NCI-H524 (cell line): ENCODE results near the gene PDE6H.

ENCODE experiments used
- DNase-seq, 2 experiments: peaks; one replicate each; lab custom pipeline; 2025; lab: John Stamatoyannopoulos, UW

PDE6H gene

DNA sequence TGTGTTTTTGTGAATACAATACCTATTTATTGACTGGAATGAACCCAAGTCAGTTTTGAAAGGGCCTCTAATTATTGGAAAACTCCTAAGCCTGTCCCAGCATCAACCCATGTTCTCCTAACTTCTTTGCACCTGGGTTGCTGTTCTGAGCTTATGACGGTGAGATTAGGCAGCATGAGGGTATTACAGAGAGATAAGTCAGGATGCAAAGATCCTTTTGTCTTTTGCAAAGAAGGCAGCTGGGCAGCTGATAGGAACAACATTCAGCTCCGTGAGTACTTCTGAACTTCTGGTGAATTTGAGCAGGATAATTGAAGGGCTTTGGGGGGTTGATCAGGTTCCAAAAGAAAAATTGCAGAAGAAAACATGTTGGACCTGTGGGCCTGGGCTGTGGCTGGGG, at the start of gene PDE6H:
Gene PDE6H (plus strand): TSS at position 227 of the 400 bp plus-strand sequence. CDS start 4,971 bp downstream, outside the sequence.
- peak in 1 of 2 experiments; percentile 13 for DNase-seq

DNA sequence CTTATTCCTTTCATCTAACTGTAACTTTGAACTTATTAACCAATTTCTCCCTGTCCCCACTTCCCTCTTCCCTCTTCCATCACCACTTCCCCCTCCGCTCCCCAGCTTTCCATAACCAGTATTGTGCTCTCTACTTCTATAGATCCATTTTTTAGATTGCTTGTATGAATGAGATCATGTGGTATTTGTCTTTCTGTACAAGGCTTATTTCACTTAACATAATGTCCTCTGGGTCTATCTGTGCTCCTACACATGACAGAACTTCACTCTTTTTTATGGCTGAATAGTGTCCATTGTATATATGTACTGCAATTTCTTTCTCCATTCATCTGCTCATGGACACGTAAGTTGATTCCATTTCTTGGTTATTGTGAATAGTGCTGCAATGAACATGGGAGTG, 48.9 kb upstream of the PDE6H start:
- DNase-seq, result no peak

DNA sequence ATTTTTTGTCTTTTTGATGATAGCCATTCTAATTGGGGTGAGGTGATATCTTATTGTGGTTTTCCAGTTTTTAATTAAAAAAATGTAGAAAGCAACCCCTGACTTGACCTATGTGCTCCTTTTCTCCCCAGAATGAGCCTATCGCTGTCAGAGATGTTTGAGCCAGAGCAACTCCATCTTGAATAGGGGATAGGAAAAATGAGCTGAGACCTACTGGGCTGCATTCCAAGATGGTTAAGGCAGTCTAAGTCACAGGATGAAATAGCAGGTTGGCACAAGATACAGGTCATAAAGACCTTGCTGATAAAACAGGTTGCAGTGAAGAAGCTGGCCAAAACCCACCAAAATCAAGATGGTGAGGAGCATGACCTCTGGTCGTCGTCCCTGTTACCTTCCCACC, 48.3 kb upstream of the PDE6H start:
- DNase-seq, result no peak

DNA sequence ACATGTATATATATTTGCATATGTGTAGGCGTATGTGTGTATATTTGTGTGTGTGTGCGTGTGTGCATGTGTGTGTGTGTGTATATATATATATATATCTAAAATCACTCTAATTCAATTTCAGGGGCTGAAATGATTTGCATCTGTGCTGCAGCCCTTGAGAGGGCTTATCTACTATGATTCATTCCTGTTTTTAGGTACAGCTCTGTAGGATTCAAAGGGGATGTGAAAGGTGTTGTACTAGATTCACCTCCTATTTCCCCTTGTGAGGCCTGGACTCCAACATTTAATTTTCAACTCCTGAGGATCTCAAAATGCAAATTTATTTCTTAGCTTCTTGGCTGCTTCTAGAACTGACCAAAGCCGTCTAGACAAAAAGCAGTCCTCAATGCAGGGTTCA, 45.6 kb upstream of the PDE6H start:
- DNase-seq, result no peak

DNA sequence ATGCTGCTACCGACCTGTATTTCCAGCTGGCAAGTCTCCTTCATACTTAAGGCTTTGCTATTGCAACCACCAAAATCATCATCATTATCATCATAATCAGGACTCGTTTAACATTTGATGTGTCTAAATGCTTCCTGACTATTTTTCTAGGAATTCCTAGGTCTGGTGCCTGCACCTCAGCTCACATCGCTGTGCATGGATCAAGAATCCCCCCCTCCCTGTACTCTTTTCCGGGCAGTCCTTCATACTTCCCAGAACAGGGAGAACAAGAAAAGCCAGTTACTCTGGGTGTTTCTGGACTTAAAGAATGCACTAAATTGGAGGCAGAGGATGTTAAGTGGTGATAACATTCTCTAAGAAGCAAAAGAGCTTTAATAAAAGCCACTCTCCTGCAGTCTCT, 43.9 kb upstream of the PDE6H start:
- DNase-seq, result no peak

DNA sequence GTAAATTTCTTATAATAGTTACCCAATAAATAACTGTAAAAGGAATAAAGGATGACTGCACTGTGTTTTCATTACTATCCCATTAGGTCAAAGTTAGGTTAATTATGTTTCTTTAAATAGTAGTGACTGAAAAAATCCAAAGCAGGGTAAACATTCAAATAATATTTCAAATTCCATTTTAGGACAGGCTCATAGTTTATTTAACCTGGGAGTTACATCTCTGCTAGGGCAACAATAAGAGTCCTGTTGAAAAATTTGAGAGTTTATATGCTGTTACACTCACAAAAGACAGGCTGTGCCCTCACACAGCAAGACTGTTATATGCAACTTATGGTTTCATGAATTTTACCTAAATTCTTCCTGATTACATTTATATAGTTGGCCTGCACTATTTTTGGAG, 42.5 kb upstream of the PDE6H start:
- no peak for DNase-seq

DNA sequence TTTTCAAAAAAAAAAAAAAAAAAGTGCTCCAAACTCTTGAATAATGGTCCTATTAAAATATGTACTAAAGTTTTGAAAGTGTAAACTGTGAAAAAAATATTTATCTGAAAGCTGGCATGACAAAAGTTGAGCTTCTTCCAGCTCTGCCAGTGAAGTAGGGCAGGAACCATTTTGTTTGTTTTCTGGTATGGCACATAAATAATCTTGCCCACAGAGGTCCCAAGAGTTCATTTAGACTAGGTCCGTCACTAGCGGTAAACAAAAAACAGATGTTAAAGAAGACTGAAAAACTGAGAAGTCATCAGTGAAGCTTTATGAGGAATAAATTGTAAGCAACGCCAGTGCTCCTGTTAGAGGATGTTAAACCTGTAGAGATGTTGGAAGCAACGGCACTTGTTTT, 41.5 kb upstream of the PDE6H start:
- no peak for DNase-seq

DNA sequence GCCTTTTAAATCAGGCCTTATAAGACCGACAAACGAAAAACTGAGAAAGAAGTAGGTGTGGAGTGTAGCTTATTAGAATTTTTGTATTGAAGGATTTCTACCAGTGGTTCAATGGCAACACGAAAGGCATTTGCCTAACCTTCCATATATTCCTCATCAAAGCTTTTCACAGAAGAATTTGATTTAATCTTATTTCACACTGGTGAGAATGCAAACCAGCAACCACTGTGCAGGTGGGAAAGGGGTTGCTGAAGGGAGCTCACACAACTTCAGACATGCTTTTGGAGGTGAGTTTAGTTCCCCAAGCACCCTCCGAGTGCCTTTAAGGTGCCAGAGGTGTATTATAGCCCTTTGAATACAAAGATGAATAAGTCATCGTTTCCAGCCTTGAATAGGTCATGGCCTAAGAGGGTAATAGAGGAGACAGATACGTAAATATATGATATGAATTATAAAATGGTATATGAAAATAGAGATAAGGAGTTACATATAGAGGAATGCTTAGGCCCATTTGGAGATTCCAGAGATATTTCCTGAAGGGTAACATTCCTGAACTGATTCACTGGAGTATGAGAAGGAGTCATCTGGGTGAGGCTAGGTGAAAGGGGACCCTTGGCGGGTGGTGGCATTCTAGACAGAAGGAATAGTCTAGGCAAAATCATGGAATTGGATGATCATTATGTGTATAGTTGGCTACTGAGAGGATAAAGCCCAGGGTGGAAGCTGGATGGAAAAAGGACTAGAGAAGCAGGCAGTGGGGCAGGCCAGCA, 40.9 kb upstream of the PDE6H start:
- no peak for DNase-seq

DNA sequence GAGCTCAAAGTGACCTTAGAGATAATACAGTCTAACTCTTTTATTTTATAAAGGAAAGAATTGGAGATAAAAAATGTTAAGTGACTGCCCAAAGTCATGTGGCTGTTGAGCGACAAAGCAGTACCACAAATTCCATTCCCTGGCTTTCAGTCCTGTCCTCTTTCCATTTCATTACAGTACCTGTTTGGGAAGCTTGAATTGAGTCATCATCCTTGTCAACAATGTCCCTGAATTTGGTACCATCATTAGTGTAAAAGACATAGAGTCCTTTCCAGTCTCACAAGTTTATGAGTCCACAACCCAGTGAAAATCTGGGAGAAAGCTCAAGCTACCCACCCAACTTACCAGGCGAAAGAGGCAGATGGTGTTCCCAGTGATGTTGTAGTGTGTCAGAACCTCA, 38.3 kb upstream of the PDE6H start:
- DNase-seq, result no peak

DNA sequence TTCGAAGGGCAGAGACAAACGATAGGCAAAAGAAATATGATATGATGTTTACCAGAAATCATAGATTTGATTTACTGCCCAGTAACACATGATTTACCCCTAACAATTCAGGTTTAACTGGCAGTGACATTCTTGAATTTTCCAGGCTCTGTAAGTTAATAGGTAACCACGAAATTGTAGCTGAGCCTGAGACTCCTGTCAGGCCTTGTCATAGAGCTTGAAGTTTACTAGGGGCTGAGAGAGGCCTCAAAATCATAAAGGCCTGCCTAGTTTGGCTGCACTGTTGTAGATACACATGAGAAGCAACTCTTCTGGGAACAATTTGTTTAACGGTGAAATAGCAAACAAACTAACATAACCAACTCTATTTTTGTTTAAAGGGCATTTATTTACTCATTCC, 37.8 kb upstream of the PDE6H start:
- no peak for DNase-seq

DNA sequence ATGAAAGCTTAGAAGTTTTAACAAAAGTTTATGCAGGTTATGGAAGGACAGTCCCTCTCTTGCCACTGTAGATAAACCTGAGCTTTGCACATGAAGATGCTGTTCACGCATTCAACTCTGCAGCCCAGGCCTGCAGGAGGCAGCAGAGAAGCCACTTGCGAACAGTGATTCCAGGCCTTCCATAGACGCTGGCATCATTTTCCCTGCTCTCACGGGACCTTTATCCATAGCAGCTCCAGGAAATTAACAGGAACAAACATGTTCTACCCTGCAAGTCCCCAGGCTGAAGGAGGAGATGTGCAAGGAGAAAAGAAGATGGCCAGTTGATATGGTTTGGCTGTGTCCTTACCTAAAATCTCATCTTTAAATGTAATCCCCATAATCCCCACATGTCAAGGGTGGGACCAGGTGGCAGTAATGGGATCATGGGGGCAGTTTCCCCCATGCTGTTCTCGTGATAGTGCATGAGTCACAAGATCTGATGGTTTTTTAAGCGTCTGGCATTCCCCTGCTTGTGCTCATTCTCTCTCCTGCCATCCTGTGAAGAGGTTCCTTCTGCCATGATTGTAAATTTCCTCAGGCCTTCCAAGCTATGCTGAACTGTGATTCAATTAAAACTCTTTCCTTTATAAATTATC, 36.5 kb upstream of the PDE6H start:
- peak; percentile 81 to 88 for DNase-seq

DNA sequence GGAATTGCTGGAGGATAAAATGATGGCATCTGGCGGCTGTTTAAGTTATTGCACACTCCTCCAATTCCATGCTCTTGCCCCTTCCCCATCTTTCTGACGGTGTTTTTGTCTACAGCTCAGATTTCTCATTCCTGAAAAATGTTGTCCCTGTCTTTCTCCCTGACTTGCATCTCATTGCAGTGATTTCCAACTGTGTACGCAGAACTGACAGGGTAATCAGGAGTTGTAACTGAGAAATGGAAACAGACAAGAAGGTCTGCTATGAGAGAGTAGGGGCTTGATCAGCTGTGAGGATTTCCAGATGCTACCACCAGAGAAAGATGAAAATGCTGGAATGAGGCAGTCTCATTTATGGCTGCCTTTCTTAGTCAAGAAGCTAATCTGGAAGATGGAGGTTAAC, 35.8 kb upstream of the PDE6H start:
- DNase-seq, result peak; percentile 40 to 56

DNA sequence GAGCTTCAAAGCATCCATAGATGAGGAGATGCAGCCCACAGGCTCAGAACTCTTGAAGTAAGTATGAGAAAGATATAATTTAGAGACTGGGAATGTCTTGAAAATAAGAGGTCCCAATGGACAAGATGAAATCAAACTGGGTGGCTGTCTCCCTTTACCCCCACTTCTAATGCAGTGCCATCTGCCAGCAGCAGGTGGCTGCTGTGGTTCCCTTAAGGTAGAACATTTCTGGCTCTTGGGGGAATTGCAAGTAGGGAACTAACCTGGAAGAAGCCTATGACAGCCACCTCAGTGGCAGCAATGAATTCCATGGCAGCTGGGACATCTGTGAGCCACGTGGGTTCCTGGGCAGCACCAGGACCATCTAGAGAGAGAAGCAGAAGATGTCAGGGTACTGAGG, 35.2 kb upstream of the PDE6H start:
- peak; percentile 30 to 78 for DNase-seq

DNA sequence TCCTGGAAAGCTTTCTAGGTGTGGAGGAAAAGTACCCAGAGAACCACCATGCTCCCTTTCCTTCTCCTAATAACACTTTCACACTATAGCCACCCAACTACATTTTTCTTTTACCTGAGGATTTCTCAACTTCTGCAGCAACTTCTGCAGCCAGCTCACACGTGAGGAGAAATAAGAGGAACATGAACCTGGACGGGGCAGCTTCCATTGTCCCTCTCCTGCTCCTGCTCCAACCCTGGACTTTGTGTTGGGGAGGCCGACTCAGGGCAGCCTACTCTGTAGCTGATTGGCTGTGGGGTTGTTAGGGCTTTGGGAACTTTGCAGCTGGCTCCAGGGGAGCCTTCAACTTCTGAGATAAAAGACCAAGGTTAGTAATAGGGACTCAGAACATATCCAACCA, 34.5 kb upstream of the PDE6H start, which contains the start of gene ERP27:
Gene ERP27 (minus strand): TSS at position 237 of the 400 bp plus-strand sequence. CDS start 29 bp downstream, at position 208.
- no peak for DNase-seq

DNA sequence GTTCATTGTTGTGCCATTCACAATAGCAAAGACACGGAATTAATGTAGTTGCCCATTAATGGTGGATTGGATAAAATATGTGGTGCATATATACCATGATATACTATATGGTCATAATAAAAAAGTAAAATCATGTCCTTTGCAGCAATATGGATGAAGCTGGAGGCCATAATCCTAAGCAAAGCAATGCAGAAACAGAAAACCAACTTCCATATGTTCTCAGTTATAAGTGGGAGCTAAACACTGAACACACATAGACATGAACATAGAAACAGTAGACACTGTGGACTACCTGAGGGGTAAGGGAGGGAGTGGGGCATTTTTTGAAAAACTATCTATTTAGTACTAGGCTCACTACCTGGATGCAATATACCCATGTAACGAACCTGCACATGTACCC, 31.5 kb upstream of the PDE6H start:
- no peak for DNase-seq

DNA sequence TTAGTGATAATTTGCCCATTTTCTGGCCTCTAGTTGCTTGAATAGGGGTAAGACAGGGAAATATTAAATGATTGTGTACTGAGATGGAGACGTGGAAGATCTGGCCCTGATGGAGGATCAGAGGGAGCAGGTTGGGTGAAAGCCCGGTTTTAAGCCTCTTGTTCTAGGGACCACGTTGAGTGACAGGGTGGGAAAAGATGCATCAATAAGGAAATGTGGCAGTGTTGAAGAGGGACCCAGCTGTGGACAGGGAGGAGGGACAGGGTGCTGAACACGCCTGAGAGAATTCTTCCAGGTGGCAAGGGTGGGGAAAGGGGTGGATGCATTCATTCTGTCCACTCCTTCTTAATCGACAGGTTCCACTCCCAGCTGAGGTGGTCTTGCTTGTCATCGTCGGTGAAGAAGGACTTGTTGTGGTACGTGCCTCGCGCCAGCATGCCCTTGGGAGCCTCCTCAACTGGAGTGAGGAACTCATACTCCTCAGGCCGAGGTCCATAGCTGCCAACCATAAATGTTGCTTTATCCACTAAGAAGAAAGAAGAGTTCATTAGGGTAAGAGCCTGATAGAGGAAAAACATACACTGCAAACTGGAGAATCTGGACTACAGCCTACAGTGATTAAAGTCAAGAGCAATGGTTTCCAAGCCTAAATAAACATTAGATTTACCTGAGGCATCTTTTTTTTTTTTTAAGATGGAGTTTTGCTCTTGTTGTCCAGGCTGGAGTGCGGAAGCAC, 30.5 kb upstream of the PDE6H start:
- DNase-seq, result no peak

DNA sequence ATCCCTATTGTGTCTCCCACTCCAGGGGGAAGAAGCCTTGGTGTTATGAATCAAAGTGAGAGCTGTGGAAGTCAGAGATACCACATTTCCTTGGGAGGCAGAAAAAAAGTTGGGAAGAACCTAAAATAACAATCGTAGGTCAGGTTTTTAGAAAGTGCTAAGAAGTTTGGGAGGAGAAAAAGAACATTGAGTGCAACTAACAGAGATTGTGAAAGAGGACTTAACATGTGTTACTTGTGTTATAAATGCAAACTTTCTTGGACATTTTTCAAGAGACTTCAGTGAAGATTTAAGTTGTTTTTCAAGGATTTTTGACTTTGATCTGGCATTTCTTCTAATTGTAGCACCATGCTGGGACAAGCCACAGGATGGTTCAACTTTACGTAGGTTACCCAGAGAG, 26.7 kb upstream of the PDE6H start:
- DNase-seq, result no peak

DNA sequence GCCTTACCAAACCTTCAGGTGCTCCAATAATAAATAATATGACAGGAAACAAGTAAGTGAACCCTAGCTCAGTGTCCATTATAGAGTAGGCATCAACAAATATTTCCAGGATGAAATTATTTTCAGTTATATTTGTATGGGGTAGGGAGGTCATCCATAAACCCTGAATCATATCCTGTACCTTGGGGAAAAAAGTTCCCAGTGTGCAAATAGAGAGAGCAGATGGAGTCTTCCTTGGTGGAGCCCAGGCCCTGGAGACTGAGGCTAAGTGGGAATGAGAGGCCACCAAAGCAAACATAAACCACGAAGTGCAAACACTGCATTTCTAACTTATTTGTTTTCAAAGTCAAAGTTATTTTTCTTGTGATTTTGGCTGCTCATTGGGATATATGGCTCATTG, 26.0 kb upstream of the PDE6H start:
- DNase-seq, result no peak

DNA sequence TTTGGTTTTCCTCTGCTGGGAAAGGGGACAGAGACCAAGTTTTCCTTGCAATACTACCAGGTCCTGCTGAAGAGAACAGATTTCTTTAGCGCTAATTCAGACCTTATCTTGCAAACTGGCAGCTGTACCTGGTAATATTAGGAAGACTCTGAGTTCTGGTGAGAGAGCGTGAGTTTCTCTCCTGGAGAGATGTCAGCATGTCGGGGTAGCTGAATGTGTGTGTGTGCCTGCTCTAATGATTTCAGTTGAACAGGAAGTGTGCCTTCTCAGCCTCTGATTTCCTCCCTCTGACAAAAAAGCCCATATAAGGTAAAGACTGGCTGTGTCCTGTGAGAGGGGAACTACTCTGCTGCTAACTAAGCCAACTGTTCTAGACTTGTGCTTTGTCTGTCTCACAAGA, 24.2 kb upstream of the PDE6H start:
- no peak for DNase-seq

DNA sequence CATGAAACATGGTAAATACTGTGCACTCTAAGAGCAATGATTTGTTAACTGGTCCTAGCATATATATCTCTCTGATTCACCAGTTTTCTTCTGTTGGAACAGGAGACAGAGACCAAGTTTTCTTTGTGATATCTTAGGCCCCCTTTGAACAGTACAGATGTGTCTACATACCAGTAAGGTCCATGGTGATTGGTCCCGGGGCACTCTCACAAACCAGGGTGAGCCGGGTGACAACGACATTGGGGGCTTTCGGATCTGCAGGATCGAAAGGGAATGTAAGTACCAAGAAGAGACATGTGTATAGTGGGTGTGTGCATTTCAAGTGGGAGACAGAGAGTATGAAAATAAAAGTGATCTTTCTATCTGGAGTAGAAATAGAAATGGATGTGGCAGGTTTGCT, 23.2 kb upstream of the PDE6H start:
- no peak for DNase-seq

DNA sequence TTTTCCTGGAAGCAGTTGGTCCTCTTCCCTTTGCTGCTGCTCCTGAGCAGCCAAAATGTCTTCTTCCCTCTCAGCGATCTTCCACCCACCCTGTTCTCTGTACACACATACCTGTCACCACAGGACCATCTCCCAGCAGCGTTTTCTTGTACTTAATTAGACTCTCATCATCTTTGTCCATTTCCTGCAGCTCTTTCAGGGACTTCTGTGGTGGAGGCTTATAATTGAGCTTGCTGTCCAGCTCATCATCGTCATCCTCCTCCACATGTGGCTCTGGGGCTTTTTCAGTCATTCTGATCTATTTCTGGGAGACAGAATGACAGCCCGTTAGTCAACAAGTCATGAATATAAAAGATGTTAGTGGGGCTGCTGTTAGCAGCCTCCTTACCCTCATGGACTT, 22.4 kb upstream of the PDE6H start:
- no peak for DNase-seq

DNA sequence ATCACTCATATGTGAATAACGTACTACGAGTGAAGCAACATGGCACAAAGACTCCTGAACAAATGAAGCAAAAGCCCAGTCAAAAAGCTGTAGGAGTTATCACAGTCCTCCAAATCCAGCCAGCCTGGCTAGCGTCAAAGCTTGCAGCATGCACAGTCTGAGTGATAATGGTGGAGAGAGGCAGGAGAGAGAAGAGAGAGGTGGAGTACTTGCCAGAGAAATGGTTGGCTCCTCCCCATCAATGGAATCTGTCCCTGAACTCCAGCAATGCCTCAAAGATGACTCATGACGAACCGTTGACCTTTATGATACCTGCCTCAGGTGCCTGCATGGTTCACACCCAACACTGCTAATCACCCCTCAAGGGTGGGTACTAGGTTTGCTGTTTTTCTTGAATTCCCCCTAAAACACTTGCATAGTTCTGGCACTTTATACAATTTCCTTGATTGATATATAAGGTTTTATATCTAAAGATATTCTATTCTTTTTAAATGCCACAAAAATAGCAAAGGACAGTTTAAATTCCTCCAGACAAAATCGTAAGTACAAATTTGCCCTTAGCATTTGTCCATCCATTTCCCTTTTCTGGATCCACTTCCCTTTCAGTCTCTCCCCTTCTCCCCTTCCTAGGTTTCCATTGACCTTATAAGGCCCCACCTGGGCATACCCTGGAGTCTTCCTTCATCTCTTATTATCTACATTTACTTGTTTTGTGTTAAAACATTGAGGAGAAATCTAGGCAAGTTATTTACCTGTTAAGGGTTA, 21.7 kb upstream of the PDE6H start:
- DNase-seq, result no peak
